ENCODE measurements around the gene LRRFIP1. TPM values are rescaled to one million over a fixed set of nuclear protein-coding genes. Genes with fewer than 3 reads are reported as not detected.

The LRRFIP1 gene
- total and polyA plus RNA-seq, 2 of the 13 experiments (the other 11 are each of a cell fraction or from before 2014, with no cell fraction given): 15.9 to 40.5 TPM

GRCh38 chr2:237824085-237824484 lies 196.7 kb downstream of the LRRFIP1 start (continued):
- no peak for TF ChIP-seq ZNF142 (CRISPR knock-in tag; IDR thresholded peaks at IDR 0.05)
- no peak for TF ChIP-seq BCLAF1 (IDR thresholded peaks at IDR 0.05)
- TF ChIP-seq SOX5 (CRISPR knock-in tag; IDR thresholded peaks at IDR 0.05; ENCODE audit: borderline replicate concordance): no peak
- TF ChIP-seq NRL (CRISPR knock-in tag; IDR thresholded peaks at IDR 0.05; ENCODE audit: borderline replicate concordance): no peak
- TF ChIP-seq MLLT10 (CRISPR knock-in tag; IDR thresholded peaks at IDR 0.05): no peak
- no peak for TF ChIP-seq SNAI1 (CRISPR knock-in tag; IDR thresholded peaks at IDR 0.05; ENCODE audit: borderline replicate concordance)
- no peak for TF ChIP-seq ZNF710 (CRISPR knock-in tag; IDR thresholded peaks at IDR 0.05; ENCODE audit: borderline replicate concordance)
- no peak for TF ChIP-seq AHR (CRISPR knock-in tag; IDR thresholded peaks at IDR 0.05)

Measured in HepG2 (cell line).